Stomach (tissue), 4 donors: Measurements from ENCODE around the gene GSTT2B.

Experiments used
- EP300 ChIP-seq: sonication (generic); formaldehyde crosslinking; IDR thresholded peaks from one replicate; pipeline ENCODE4 v1.6.1; 2017; ENCODE audit warnings: antibody characterized with exemption
- POLR2A ChIP-seq, 4 donors: fragments of 450-650 bp; IDR thresholded peaks; one replicate each; pipeline ENCODE4 v1.6.1; 2016; ENCODE audit warnings: antibody characterized with exemption in 4 of 4, control low read depth in 2 of 4, mild to moderate bottlenecking in 1 of 4, moderate library complexity in 1 of 4
- POLR2AphosphoS5 ChIP-seq, 3 donors: sonication (generic); formaldehyde crosslinking; IDR thresholded peaks; one replicate each; pipeline ENCODE4 v1.6.1; 2016; ENCODE audit warnings: antibody characterized with exemption in 3 of 3
- TF ChIP-seq, protein P1 (sequence below), 7 experiments: fragments of 450-650 bp in 4 of 7; fragments of 200-600 bp in 3 of 7; sonication (generic) in 3 of 7; IDR thresholded peaks; one replicate each; pipeline ENCODE4 v1.5.1; 2016 to 2019; ENCODE audit warnings: antibody characterized with exemption in 7 of 7, control low read depth in 2 of 7, mild to moderate bottlenecking in 1 of 7

DNA sequence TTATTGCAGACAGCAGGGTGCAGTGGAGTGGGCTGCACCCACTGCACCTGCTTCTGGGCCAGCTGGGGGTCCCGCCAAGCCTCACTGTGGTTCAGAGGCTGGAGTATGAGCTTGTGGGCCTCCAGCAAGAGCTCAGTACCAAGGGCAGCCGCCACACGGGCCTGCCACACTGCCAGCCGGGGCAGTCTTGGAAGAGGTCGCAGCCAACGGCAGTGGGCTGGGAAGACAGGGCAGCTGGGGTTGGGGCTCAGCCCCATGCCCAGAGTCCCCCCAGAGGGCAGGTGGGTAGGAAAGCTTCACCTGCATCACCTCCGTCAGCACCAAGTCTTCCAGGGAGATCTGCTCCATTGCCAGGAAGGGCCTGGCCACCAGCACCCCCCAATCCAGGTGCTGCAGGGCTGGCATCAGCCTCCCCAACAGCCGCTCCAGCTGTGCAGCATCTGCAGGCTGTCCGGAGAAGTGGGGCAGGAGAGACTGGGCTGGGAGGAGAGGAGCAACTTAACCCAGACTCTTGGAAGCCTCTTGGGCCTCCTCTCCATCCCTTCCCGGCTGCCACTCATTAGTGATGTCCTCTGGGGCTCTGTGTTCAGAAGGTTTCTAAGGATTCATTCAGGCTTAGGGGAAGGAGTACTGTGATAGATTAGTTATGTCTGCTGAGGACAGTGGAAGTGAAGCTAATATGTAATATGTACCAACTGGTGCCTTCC is 45.4 kb upstream of the GSTT2B start:
- TF ChIP-seq, protein P1, sequence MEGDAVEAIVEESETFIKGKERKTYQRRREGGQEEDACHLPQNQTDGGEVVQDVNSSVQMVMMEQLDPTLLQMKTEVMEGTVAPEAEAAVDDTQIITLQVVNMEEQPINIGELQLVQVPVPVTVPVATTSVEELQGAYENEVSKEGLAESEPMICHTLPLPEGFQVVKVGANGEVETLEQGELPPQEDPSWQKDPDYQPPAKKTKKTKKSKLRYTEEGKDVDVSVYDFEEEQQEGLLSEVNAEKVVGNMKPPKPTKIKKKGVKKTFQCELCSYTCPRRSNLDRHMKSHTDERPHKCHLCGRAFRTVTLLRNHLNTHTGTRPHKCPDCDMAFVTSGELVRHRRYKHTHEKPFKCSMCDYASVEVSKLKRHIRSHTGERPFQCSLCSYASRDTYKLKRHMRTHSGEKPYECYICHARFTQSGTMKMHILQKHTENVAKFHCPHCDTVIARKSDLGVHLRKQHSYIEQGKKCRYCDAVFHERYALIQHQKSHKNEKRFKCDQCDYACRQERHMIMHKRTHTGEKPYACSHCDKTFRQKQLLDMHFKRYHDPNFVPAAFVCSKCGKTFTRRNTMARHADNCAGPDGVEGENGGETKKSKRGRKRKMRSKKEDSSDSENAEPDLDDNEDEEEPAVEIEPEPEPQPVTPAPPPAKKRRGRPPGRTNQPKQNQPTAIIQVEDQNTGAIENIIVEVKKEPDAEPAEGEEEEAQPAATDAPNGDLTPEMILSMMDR (IDR thresholded peaks at IDR 0.05) = no peak
- TF ChIP-seq POLR2AphosphoS5 (IDR thresholded peaks at IDR 0.05) (no peak), POLR2A (IDR thresholded peaks at IDR 0.05) (no peak), EP300 (no peak)
